Loucy (cell line): ENCODE results near the gene INTS11.

Experiments used
- CTCF ChIP-seq: fragments of 200-600 bp; sonication (generic); conservative IDR thresholded peaks from 2 replicates; pipeline ENCODE4 v1.5.1; 2014; ENCODE audit warnings: mild to moderate bottlenecking, antibody characterized with exemption, low read length
- EZH2phosphoT487 ChIP-seq: fragments of 200-600 bp; IDR thresholded peaks from 2 replicates; pipeline ENCODE4 v1.6.1; 2018; ENCODE audit warnings: antibody characterized with exemption, mild to moderate bottlenecking, moderate library complexity, borderline replicate concordance

DNA sequence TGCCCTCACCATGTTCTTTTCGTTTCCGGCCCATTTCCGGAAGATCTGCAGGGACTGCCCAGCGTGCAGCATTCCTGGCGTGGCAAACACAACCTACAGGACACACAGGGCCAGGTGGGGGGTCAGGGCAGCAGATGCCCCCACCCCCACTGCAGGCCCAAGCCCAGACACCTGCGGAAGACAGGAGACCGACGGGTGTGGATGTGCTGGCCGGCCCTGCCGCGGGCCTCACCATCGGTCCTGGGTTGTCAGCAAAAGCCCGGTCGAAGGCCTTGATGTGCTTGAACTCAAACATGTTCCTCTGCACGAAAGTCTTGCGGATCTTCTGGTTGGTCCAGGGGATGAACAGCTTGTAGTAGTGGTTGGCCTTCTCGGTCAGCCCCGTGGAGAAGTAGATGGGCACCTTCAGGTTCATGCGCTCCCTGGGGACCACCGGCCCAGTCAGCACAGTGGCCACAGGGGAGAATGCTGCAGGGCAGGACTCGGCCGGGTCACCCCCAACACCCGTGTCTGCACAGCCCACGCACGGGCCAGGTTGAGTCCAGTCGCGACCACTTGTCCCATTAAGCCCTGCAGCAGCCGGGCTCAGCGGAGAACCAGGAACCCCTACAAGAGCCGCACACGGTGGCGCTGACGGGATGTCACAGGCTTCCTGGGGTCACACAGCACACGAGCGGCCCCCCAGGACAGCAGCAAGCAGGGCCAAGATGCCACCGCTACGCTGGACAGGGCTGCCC is 10.8 kb downstream of the INTS11 start:
- no peak for TF ChIP-seq CTCF
- TF ChIP-seq EZH2phosphoT487, result no peak
